Left ventricle myocardium inferior (tissue), 1 donor: ENCODE results near the gene SIRPD. TPM values are rescaled to one million over a fixed set of nuclear protein-coding genes. Genes with fewer than 3 reads are reported as not detected.
"Not testable (repeated sequence)": the region's sequence is repeated elsewhere in the genome, so short reads cannot be mapped to it uniquely, and the experiment has no call there.

ENCODE experiments used
- DNase-seq: peaks from one replicate; pipeline ENCODE4 v3.0.0-alpha.2; 2020
- H3K27ac ChIP-seq: fragments of 200-600 bp; replicated peaks from 2 replicates; pipeline ENCODE4 v1.8.0; 2021
- H3K27me3 ChIP-seq: fragments of 200-600 bp; 2 replicates; pipeline ENCODE4 v1.8.0; 2021; ENCODE audit warnings: low read depth
- H3K36me3 ChIP-seq: fragments of 200-600 bp; 2 replicates; pipeline ENCODE4 v1.8.0; 2021
- H3K4me1 ChIP-seq: fragments of 200-600 bp; 2 replicates; pipeline ENCODE4 v1.8.0; 2021
- H3K4me3 ChIP-seq: fragments of 200-600 bp; 2 replicates; pipeline ENCODE4 v1.8.0; 2021; ENCODE audit warnings: mild to moderate bottlenecking, moderate library complexity
- H3K9me3 ChIP-seq: fragments of 200-600 bp; replicated peaks from 2 replicates; pipeline ENCODE4 v1.8.0; 2021
- intact Hi-C: fragments of 100-400 bp; cut with micrococcal nuclease; formaldehyde crosslinking; loops from one replicate; pipeline ENCODE4 v1.11.0; 2022
- total RNA-seq: library from RNA; stranded (reverse); fragmentation: NEBNext Ultra II Directional; extraction: Animal tissue kit (Norgen Biotek cat#: 25700); gene quantifications from one replicate; pipeline ENCODE4 v1.2.1, GENCODE V29; 2021
- TF ChIP-seq, protein P1 (sequence below): fragments of 200-600 bp; IDR thresholded peaks from 2 replicates; pipeline ENCODE4 v1.8.0; 2021; ENCODE audit warnings: antibody characterized with exemption, mild to moderate bottlenecking, borderline replicate concordance
- donor health status: DM: no; HTN: yes; CAD: no; lungs with severe emphysema.

The SIRPD gene
- total RNA-seq, 1 donor from 2014 or later: not detected

DNA sequence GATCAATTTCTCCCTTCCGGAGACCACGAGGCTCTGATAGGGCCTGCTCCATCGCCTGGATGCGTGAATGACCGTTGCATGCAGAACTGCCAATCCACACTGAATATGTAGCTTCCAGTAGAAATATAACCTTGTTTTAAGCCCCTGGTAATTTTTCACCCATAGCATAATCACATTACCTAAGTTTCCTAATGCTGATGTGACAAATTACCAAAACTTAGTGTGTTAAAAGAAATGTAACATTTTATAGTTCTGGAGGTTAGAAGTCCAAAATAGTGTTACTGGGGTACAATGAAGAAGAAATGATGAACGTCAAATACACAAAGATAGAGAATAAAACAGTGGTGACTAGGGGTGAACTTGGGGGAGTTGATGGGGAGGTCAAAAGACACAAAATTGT lies 22.0 kb upstream of the SIRPD start:
- Histone ChIP-seq H3K36me3 (no peaks in the 10 kb centered on the region), H3K9me3 (no peaks in the 10 kb centered on the region), H3K27me3 (peaks cover 12% of the 10 kb centered on the region), H3K4me3 (no peak overlapping the region), H3K4me1 (no peaks in the 10 kb centered on the region), H3K27ac (no peak overlapping the region)
- DNase-seq: no peak
- intact Hi-C loops: no loop called here
- TF ChIP-seq, protein P1, sequence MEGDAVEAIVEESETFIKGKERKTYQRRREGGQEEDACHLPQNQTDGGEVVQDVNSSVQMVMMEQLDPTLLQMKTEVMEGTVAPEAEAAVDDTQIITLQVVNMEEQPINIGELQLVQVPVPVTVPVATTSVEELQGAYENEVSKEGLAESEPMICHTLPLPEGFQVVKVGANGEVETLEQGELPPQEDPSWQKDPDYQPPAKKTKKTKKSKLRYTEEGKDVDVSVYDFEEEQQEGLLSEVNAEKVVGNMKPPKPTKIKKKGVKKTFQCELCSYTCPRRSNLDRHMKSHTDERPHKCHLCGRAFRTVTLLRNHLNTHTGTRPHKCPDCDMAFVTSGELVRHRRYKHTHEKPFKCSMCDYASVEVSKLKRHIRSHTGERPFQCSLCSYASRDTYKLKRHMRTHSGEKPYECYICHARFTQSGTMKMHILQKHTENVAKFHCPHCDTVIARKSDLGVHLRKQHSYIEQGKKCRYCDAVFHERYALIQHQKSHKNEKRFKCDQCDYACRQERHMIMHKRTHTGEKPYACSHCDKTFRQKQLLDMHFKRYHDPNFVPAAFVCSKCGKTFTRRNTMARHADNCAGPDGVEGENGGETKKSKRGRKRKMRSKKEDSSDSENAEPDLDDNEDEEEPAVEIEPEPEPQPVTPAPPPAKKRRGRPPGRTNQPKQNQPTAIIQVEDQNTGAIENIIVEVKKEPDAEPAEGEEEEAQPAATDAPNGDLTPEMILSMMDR: no peak

DNA sequence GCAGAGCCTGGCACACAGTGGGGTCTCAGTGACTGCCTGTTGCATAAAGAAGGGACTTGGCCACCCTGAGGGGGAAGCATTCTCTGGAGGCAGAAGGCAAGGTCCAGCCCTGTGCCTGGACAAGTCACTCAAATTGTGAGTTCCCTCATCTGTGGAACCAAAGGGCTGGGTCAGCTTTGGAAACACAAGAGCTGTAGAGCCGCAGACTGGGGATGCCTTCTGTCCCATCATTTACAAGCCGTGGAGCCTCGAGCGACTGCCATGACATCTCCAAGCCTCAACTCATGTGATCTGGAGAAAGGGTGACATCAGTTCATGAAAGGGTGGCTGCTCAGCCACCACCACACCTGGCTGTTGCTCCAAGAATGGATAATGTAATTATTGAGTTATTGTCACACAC lies 20.4 kb upstream of the SIRPD start:
- no peak overlapping the region for H3K4me3 ChIP-seq
- no peak overlapping the region for H3K27ac ChIP-seq
- no peaks in the 10 kb centered on the region for H3K36me3 ChIP-seq
- intact Hi-C loops: no loop called here
- TF ChIP-seq, protein P1: no peak
- DNase-seq: no peak
- no peaks in the 10 kb centered on the region for H3K9me3 ChIP-seq
- H3K4me1 ChIP-seq: no peaks in the 10 kb centered on the region
- peaks cover 12% of the 10 kb centered on the region for H3K27me3 ChIP-seq

DNA sequence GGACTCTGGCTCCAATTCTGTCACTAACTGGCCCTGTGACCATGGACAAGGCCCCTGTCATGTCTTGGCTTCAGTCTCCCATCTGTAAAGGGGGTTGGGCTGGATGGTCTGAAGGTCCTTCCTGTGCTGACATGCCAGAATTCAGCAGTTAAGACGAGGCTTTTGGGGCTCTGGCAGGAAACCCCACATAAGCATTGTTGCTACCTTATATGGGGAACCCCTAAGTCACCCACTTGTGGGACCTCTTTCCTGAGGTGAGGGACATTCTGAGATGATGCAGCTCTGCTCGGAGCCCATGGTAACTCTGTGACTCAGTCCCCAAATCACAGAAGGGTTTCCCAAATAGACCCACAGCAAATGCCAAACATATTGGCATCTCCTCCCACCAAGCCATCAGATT lies 19.8 kb upstream of the SIRPD start:
- H3K27ac ChIP-seq, intact Hi-C loops, H3K9me3 ChIP-seq, H3K4me1 ChIP-seq, H3K36me3 ChIP-seq, DNase-seq, H3K4me3 ChIP-seq: not testable (repeated sequence)
- peaks cover 12% of the 10 kb centered on the region for H3K27me3 ChIP-seq

DNA sequence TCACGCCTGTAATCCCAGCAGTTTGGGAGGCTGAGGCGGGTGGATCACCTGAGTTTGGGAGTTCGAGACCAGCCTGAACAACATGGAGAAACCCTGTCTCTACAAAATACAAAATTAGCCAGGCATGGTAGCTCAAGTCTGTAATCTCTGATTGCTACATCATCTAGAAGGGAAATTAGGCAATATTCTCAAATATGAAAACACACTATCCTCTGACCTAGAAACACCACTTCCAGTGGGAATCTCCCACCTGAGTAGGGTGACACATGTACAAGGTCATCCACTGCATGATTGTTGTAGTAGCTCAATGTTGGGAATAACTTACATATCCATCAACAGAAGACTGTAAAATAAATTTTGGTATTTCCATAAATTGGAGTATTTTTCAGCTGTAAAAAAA lies 19.1 kb upstream of the SIRPD start:
- intact Hi-C loops: no loop called here
- no peak for DNase-seq
- H3K4me1 ChIP-seq: no peaks in the 10 kb centered on the region
- H3K4me3 ChIP-seq: no peak overlapping the region
- peaks cover 12% of the 10 kb centered on the region for H3K27me3 ChIP-seq
- TF ChIP-seq, protein P1: no peak
- no peaks in the 10 kb centered on the region for H3K36me3 ChIP-seq
- no peak overlapping the region for H3K27ac ChIP-seq
- no peaks in the 10 kb centered on the region for H3K9me3 ChIP-seq

DNA sequence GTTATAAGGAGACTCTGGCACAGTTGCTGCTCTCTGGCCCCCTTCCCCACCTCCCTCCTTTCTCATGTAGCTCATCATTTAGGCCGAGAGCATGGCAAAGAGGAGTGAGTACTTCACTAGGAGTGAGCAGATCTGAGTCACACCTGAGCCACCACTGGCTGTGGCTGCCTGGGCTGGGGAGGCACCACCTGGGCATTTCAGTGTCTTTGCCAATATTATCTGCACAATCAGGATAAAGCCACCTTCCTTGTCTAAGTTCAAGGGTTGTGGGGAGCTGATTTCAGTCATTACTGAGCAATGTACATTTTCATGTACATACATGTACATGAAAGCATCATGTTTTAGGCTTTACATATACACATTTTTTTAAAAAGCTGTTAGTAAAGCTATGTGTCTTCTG lies 18.5 kb upstream of the SIRPD start:
- intact Hi-C loops, H3K9me3 ChIP-seq, H3K36me3 ChIP-seq, H3K4me1 ChIP-seq, DNase-seq, H3K27ac ChIP-seq, H3K4me3 ChIP-seq: not testable (repeated sequence)
- H3K27me3 ChIP-seq: peaks cover 12% of the 10 kb centered on the region

DNA sequence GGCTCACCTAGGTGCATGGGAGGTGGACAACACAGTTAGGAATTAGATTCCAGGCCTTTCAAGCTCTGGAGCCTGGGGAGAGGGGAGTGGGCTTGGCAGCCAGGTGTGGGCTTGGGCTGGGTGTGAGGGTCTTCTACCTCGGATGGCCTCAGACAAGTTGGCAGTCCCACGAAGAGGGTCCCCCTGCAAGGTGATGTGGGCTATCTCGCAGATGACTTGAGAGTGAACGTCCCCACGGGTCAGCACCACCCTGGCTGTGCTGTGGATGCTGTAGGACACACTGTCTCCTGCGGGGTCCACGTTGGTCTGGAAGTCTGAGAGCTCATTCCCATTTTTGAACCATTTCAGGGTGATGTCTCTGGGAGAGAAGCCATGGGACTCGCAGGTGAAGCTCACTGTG lies 14.1 kb upstream of the SIRPD start:
- H3K9me3 ChIP-seq, intact Hi-C loops, DNase-seq, H3K27ac ChIP-seq, H3K4me3 ChIP-seq, H3K27me3 ChIP-seq, H3K4me1 ChIP-seq, H3K36me3 ChIP-seq: not testable (repeated sequence)

DNA sequence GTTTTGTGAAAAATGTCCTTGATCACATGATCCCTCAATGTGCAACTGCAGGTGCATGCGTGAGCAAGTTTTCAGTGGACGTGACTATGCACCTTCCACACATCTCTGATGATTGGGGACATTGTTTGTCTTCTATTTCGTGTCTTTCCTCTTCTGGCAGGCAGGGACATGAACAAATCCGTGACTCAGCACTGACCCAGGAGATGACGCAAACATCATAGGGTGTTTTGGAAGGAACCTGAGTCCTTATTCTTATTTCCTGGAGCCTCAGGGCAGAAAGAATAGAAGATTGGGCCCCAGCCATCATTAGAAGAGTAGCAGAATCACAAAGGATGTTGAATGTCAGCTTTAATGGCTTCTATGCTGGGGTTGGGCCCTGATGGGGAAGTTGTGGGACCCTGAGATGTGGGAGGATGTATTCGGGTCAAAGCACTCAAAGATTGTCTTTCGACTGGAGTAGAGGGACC lies 11.9 kb upstream of the SIRPD start:
- DNase-seq: no peak
- no peaks in the 10 kb centered on the region for H3K9me3 ChIP-seq
- no peak overlapping the region for H3K4me3 ChIP-seq
- H3K4me1 ChIP-seq: no peaks in the 10 kb centered on the region
- intact Hi-C loops: no loop called here
- TF ChIP-seq, protein P1: no peak
- H3K27me3 ChIP-seq: peaks cover 19% of the 10 kb centered on the region
- H3K36me3 ChIP-seq: no peaks in the 10 kb centered on the region
- H3K27ac ChIP-seq: no peak overlapping the region
